ENCODE data around the gene SLC6A7.

Gene SLC6A7

GRCh38 chr5:150175076-150175475, 14.8 kb upstream of the SLC6A7 start:
- no peak for DNase-seq

DNA sequence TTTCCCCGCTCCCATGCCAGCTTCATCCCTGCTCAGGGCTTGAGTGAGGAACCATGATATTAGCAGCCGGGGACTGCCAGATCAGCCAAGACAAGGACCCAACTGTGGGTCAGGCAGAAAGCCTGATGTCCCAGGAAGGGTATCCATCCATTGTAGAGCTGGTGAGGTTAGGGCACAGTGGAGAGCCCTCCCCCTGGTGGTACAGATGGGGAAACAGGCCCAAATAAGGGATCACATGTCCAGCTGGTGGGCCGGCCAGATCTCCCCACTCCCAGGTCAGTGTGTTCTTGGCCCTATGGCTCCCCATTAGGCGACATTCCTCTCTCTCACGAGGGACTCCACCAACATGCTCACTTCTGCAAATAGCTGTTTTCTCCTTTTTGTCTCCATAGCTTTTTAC, 14.3 kb upstream of the SLC6A7 start:
- peak; percentile 15 to 39 for DNase-seq

DNA sequence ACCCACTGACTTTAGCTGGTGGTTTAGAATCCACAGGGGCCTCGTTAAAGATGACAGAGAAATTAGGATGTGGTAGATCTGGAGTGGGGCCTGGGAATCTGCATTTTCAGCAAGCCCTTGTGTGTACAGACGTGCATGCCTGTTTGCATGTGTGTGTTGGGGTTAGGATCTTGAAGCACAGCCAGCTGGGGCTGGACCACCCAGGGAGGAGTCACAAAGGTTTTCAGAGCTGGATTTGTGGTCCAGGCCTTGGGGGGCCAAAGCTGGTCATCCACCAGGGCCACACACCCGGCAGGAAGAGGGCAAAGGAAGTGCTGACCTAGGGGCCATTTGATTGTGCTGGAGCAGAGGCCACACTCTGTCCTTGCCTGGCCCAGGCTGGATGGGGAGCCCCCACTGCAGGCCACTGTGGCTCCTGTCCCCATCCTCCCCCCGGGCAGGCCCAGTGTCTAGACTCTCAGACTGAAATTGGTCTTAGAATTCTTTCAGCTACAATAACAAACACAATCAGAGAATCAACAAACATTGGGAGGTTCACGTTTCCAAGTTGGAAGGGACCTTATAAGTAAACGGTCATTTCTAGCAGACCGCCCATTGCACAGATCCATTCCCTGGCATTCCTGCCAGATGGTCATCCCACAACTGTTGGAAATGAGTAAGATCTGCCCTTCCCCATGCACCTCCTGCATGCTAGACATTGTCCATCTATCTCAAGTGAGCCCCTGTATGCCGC, 13.0 kb upstream of the SLC6A7 start:
- no peak for DNase-seq

DNA sequence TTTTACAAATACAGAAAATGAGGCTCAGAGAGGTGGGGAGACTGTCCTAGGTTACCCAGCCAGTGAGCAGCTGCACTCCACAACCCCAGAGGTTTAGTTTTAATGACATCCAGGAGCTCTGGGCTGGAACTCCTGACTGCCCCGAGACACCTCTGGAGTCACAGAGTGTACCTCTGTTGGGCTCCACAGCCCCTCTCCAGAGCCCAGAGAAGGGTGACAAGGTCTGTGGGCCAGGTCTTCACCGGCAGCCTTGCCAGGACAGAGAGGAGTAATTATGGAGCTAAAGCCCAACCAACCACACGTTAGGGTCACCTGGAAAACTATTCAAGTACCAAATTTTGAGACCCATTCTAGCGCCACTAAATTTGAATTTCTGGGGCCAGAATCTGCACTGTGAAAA, 12.1 kb upstream of the SLC6A7 start:
- DNase-seq = no peak

- no peak for DNase-seq
Measured at GRCh38 chr5:150178262-150178661, 11.6 kb upstream of the SLC6A7 start.

DNA sequence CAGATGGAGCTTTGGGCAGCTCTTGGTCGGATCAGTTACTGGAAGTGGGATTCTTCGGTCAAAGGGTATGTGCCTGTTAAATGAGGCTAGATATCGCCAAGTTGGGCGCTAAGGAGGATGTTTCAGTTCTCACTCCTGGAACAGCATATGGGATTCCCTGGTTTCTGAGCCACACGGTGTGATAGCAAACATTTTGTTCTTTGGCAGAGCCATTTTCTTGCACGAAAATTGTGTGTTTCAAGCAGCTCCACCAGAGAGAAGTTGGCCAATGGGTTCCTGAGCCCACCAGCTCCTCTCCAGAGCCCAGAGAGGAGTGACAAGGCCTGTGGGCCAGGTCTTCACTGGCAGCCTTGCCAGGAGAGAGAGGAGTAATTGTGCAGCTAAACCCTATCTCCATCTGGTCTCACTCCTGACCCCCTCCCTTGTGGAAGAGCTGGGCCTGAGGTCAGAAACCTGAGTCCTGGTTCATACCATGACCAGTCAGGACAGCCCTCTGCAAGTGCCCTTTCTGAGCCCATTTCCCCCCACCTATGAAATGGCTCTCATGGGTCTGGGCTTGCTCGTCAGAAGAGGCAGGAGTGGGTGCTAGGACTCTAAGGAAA, 10.7 kb upstream of the SLC6A7 start:
- no peak for DNase-seq

- peak; percentile 67 for DNase-seq
Measured at GRCh38 chr5:150180241-150181026, 9.4 kb upstream of the SLC6A7 start.

GRCh38 chr5:150181027-150181426, 8.8 kb upstream of the SLC6A7 start:
- DNase-seq = no peak

GRCh38 chr5:150181766-150182545, 7.9 kb upstream of the SLC6A7 start:
- DNase-seq = no peak

- DNase-seq = no peak
Measured at GRCh38 chr5:150182774-150183173, 7.1 kb upstream of the SLC6A7 start.

- DNase-seq = no peak
Measured at GRCh38 chr5:150183436-150183835, 6.4 kb upstream of the SLC6A7 start.

GRCh38 chr5:150184006-150184405, 5.9 kb upstream of the SLC6A7 start:
- DNase-seq = no peak

DNA sequence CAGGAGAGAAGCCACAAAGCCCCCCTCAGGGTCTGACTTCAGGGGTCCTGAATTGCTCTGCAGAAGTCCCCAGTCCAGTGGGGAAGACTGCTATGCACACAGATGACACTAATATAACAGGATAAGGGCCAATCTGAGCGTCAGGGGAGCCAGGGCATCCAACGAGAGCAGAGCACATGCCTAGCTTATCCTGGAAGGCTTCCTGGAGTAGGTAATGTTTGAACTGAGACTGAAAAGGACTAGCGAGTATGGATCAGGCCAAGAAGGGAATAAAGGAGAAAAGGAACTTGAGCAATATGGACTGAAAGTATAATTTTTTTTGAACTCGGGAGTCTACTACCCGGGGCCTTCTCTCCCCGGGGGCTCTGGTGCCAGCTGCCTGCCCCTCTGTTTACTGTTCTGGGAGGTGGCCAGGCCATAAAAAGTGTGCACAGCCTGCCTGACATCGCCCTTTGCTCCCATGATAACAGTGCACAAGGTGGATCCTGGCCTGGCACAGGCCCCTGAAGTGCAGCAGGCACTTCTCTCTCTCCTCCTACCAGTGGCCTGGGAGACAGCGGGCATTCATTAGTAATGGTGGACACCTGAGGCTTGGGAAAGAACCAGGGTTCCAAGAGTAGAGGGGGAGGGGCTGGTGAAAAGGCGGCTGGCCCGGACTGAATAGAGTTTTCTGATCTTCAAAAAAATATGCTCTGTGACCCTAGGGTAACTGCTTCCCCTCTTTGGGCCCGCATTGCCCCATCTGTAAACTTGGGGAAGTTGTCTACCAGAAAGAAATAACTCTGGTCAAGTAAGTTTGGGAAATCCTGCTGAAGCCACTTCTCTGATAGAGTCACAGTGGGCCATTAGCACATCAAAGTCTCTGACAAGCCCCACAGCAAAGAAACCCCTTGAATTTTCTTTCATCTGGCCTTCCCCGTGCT, 4.6 kb upstream of the SLC6A7 start:
- DNase-seq = peak; percentile 83 to 87

DNA sequence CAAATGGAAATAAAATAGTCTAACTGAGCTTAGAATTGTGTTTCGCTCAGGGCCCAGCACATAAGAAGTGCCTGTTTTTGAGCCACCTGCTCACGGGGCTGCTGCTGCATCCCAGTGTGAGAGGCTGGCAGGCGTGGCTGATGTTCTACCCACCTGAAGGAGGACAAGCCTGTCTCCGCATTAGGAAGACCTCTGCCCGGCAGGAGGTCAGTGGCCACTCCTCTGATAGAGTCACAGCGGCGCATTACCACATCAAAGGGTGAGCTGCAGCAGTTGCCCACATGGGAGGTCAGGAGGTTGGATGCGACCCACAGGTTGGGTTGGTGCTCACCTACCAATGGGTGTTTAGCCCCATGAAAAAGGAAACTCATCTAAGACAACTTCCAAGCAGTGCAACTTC, 3.7 kb upstream of the SLC6A7 start:
- DNase-seq = no peak

DNA sequence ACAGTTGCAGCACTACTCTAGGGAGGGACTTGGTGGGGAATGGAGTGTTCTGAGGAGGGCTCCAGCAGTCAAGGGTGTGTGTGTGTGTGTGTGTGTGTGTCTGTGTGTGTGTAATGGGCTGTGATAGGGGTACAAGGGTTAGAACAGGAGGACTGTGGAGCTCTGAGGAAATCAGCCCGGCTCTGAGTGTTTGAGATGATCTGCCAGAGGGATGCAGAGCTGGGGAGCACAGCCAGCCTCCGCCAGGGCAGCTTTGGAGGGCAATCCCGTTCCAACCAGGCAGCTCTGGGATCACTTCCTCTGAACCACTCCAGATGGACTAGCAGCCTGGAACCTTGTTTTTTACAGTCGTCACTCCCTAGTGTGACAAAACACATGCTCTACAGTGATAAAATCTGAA, 3.0 kb upstream of the SLC6A7 start:
- no peak for DNase-seq

- DNase-seq = no peak
Measured at GRCh38 chr5:150188146-150188842, 1.6 kb upstream of the SLC6A7 start.

DNA sequence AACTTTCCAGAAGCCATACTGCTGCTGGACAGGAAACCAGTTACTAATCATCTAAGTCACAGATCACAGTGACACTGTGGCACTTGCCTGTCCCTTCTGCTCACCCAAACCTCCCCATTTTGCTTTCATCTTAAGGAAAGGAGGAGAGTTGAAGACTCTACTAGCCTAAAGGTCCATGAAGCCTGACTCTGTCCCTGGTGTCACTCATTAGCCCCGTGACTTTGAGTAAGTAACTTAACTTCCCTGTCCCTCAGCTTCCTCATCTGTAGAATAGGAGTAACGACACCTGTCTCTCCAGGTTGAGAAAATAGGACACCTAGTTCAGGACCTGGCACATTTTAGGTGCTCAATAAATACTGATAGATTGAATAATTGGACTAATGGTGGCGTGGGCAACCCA, 536 bp upstream of the SLC6A7 start:
- DNase-seq = peak; percentile 28 to 71

DNA sequence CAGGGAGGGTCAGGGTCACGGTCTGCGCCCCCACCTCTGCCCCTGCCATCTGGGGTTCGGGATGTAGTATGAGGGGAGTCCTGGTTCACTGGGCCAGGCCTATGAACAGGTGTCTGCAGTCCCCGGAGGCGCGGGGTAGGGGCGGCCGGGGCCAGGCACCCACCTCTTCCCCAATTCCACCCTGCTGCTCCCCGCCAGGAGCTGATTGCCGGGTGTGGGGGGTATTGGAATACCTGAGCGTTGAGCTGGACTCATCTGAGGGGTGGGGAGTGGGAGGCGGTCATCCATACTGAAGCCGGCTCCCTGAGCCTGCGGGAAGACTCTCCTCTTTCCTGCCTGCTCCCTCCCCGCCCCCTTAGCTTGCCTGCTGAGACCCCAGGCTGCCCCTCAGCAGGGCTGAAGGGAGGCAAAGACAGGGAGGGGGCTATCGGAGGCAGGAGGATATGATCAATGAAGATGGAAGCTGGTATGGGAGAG, 679 bp downstream of the SLC6A7 start:
- DNase-seq = no peak

DNA sequence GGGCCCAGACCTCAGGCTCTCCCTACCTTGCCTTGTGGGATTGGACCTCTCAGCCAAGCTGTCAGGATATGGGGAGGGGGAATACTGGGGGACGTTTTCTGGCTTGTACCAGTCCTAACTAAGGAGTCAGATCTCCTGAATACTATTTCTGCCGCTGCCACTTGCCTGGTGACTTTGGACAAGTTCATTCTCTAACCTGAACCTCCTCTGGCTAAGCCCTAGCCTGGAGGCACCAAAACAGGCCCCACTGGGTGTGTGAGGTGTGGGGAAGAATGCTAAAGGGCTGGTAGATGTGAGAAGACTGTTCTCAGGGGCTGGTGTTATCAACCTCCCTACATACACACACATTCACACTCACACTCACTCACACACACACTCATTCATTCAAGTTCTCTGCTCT, 1.1 kb downstream of the SLC6A7 start:
- no peak for DNase-seq

GRCh38 chr5:150192462-150192861, 2.6 kb downstream of the SLC6A7 start:
- no peak for DNase-seq

Measured in inflammatory macrophage (primary cell).